RPMI8226 (cell line): ENCODE measurements around the gene GUCD1.
A peak's percentile ranks its signal among the peaks of the same experiment; 100 is the strongest.

Source experiments
- DNase-seq: peaks from one replicate; pipeline ENCODE4 v3.0.0-alpha.2; 2015

GUCD1 gene

DNA sequence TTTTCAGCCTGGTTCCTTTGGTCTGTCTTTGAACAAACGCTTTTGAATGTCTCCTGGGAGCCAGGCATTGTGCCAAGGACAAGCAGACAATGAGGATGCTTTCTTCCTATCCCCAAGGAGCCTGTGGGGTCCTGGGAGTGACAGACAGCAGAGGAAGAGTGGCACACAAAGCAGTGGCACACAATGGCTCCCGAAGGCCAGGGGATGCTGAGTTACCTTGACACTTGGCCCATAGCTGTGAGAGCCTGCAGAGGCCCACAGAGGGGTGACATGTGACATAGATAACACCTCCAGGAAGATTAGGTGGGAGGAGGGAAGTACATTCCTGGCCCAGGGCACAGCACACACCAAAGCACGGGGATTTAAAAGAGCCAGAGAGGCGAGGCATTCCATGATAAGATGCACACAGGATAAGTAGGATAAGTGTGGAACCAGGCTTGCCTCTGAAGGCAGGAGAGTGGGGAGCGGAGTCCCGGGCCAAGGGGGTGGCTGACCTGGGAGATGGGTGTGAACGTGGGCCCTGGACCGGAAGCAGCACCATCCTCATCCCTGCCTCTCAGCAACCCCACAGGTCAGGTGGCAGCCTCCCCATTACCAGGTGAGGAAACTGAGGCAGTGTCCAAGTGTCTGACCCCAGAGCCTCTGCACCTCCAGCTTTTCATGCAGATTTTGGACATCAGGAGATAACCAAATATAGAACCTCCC, 53.5 kb downstream of the GUCD1 start:
- DNase-seq: no peak

DNA sequence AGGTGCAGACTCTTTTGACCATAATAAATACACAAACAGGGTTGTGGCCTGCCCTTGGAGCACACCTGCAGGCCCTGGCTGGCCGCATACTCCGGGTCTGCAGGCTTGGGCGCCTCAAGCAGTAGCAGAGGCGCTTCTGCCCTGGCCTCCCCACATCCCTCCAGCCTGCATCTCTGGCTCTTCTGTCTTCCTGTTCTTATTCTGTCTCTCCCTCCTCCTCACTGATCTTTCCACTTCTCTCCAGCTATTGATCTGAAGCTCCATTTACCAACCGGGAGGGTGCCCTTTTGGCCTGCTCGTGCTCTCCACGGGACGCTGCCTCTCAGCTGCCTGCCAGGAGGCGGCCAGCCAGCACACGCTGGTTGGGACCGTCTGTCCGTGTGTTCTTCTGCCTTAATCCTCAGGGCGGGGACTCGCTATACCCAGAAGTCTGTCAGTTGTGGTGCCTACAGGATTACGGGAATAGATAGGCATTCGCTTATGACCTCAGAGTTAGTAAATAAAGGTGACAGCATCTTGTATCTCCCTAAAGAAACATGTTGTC, 54.6 kb downstream of the GUCD1 start:
- DNase-seq: peak; percentile 25

DNA sequence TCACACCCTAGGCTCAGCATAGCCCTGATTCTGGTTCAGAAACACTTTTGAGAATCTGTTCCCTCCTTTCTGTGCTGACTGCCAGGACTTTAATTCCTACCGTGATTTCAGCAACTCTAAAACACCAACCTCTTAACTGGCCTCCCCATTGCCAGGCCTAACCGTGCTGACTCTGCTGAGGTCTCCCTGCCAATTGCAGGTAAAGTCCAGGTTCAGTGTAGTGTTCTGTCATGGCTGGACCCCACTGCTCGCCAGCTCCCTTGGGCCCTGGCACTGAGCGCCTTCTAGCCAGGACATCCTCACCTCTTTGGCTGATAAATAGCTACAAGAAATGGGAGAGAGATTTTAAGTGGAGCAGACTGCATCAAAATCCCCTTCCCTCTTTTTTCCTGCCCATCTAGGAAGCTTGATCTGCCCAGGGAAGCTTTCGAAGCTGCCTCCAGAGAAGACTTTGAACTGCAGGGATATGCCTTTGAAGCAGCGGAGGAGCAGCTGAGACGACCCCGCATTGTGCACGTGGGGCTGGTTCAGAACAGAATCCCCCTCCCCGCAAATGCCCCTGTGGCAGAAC, 55.1 kb downstream of the GUCD1 start:
- DNase-seq: no peak

DNA sequence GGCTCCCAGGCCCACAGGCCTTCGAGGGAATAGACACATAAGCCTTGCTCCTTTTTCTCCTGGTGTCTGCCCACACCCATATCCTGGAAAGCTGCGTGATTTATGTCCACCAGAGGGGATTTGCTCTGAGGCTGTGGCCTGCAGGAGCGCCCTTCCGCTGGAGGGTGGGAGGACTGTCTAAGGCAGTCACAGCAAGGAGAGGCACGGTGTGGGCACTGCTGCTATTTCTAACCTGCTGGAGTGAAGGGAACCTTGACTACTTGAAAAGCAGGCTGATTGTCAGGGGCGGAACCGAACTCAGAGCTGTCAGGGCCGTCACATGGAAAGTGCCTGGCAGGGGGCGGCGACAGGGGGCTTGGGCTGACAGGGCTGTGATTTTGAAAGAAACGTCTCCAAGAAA, 56.1 kb downstream of the GUCD1 start:
- no peak for DNase-seq

DNA sequence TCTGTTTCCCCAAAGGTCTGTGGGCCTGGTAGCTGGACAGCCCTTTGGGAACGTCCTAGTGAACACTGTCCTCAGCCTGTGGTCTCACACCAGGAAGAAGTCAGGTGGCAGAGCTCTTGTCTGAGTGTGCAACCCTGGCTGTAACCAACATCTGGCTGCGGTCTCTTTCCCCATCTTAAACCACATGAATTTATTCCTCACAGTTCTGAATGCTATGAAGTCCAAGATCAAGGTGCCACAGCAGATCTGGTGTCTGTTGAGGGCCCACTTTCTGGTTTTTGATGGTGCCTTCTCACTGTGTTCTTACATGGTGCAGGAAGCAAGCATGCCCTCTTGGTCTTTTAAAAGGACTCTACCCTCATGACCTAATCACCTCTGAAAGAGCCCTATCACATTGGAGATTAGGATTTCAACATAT, 57.1 kb downstream of the GUCD1 start:
- peak; percentile 21 for DNase-seq

DNA sequence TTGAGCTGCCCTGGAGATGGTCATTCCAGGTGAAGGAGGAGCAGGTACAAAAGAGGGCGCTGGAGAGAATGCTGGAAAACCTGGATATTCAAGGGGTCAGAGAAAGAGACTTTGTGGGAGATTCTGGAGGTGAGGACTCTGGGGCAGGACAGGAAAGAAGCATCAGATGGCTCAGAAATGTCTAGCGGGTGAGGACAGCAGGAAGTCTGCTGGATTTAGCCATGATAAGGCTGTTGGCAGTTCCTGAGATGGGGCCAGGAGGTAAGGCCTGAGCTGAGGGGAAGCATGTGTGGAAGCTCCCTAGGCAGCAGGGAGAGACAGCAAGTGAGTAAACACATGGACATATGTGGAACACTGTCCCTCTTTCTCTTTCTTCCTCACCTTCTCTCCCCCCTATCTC, 58.3 kb downstream of the GUCD1 start:
- no peak for DNase-seq

DNA sequence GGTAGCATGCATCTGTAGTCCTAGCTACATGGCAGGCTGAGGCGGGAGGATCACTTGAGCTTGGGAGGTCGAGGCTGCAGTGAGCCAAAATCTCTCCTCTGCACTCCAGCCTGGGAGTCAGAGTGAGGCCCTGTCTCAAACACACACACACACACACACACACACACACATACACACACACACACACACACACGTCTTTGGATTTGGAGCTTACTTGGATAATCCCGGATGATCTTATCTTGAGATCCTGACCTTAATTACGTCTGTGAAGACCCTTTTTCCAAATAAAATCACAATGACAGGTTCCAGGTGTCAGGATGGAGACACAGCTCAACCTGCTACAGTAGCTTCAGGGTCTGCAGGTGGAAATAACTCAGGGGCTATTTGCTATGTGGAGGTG, 58.7 kb downstream of the GUCD1 start:
- no peak for DNase-seq

DNA sequence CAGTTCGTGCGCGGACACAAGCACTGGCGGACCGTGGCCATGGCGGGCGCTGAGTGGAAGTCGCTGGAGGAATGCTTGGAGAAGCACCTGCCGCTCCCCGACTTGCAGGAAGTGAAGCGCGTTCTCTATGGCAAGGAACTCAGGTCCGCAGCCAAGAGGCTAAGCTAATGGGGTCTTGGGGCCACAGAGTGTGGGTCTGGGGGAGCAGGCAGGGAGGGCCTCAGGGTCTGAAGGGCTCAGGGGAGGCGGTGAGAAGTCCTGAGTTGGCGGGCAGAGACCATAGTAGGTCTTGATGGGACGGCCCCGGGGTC, 59.6 kb downstream of the GUCD1 start:
- no peak for DNase-seq

DNA sequence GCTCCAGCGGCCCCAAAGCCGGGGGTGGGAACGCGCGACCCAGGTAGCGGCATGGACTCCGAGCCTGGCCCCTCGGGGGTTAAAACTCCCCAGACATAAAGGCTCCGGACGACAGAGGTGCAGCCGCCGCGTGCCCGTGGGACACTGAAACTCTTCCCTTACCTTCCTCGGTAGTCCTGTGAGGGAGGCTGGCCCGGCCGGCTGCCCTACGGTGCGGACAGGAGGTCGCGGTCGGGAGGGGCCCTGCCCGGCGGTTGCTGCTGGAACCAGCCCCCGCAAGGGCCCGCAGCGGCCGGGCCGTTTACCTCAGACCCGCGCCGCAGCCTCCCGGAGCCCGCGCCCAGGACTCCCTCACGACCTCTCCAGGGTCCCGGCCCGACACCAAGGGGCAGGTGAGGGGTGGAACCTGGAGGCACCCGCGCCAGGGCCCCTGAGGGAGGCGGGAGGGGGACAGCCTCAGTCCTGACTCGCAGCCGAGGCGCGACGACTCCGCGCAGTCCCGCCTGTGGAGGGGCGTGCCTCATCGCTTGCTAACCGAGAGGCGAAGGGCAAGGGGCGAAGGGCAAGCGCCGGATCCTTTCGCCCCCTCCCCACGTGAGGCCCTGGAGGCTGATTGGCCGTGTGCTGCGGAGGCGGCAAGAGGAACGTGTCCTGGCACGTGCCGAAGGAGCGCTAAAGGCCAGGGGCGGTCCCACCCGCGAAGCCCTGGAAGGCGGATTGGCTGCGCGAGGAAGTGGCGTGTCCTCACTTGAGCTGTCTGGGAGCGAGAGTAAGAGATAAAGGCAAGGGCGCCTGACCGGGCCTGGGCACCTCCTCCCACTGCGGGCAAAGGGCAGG, 60.2 kb downstream of the GUCD1 start, which contains the start of gene UPB1:
Gene UPB1 (plus strand): TSS at position 805 of the 837 bp plus-strand sequence. CDS start 72 bp downstream, outside the sequence.
- DNase-seq: no peak

DNA sequence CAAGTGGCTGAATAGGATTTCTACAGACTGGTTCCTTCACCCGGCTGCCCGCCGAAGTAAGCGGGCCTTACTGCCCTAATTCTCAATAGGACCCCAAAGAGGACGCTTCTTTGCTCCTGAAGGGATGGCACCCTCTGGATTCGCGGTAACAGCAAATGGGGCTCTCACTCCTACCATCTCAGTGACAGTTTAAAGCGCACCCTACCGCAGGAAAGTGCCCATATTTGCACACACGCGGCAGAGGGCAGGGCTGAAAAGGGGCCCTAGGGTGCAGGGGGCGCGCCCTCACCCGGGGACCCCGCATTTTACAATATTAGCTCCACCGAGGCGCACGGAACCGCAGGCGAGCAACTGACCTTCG, 60.8 kb downstream of the GUCD1 start:
- DNase-seq: no peak

DNA sequence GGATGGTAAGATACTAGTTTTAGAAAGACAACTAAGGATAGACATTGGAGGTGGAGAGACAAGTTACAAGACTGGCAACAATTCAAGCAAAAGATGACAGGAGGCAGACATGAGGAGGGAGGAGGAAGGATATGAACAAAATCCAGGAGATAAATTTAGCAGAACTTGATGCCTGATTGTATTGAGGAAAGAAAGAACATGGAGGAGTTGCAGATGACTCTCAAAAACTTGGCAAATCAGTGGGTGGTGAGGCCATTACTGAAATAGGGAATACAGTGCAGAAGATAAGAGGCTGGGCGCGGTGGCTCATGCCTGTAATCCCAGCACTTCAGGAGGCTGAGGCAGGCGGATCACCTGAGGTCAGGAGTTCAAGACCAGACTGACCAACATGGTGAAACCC, 62.5 kb downstream of the GUCD1 start:
- DNase-seq: no peak
